Ovary (tissue), 3 donors: ENCODE data around the gene TXK.

Experiments used
- EP300 ChIP-seq: sonication (generic); formaldehyde crosslinking; IDR thresholded peaks from one replicate; pipeline ENCODE4 v1.6.1; 2017; ENCODE audit warnings: antibody characterized with exemption
- POLR2A ChIP-seq: fragments of 450-650 bp; IDR thresholded peaks from one replicate; pipeline ENCODE4 v1.6.1; 2017; ENCODE audit warnings: antibody characterized with exemption, mild to moderate bottlenecking, moderate library complexity
- TF ChIP-seq, protein P1 (sequence below), 3 donors: fragments of 450-650 bp in 2 of 3; fragments of 200-600 bp in 1 of 3; IDR thresholded peaks; one replicate each; pipeline versions ENCODE4 v1.5.1 to v1.8.0; 2016 to 2022; ENCODE audit warnings: antibody characterized with exemption in 3 of 3, mild to moderate bottlenecking in 1 of 3
- donor health status: DM: no; HTN: no; CAD: no.

DNA sequence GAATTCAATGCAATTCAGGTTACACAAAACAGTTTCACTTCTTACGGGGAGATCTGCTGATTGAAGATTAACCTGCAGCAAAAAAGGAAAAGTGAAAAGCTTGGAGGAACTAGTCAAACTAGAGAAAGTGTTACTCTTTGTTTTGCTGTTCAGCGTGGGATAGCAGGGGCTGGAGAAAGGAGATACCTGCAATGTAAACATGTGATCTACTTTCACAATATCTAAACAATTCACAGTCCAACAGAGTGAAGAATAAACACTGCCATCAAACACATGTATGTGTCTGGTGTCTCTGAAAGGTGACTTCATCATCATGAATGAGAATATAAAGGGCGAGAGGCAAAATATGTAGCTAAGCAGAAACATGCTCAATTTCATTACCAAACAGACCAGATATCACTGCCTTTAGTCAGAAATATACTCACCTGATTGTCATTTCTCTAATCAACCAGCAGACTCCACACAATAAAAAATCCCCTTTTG is 91.0 kb downstream of the TXK start:
- TF ChIP-seq POLR2A (no peak), EP300 (no peak)
- TF ChIP-seq, protein P1, sequence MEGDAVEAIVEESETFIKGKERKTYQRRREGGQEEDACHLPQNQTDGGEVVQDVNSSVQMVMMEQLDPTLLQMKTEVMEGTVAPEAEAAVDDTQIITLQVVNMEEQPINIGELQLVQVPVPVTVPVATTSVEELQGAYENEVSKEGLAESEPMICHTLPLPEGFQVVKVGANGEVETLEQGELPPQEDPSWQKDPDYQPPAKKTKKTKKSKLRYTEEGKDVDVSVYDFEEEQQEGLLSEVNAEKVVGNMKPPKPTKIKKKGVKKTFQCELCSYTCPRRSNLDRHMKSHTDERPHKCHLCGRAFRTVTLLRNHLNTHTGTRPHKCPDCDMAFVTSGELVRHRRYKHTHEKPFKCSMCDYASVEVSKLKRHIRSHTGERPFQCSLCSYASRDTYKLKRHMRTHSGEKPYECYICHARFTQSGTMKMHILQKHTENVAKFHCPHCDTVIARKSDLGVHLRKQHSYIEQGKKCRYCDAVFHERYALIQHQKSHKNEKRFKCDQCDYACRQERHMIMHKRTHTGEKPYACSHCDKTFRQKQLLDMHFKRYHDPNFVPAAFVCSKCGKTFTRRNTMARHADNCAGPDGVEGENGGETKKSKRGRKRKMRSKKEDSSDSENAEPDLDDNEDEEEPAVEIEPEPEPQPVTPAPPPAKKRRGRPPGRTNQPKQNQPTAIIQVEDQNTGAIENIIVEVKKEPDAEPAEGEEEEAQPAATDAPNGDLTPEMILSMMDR (IDR thresholded peaks at IDR 0.05) = no peak
